IMR-90 (cell line): Measurements from ENCODE around the gene IGF2BP3.

ENCODE experiments used
- CEBPB ChIP-seq: IDR thresholded peaks from 2 replicates; pipeline ENCODE4 v1.6.1; 2012; ENCODE audit warnings: low read depth, low read length, improper control_type of control experiment
- CTCF ChIP-seq: conservative IDR thresholded peaks from 2 replicates; pipeline ENCODE4 v1.5.1; 2012; ENCODE audit warnings: mild to moderate bottlenecking, low read depth, low read length, improper control_type of control experiment
- MAZ ChIP-seq: IDR thresholded peaks from 2 replicates; pipeline ENCODE4 v1.6.1; 2012; ENCODE audit warnings: low read depth, mild to moderate bottlenecking, low read length, improper control_type of control experiment, moderate library complexity, borderline replicate concordance

- no peak for TF ChIP-seq CTCF
- no peak for TF ChIP-seq MAZ
- no peak for TF ChIP-seq CEBPB
Measured at GRCh38 chr7:23350466-23350865, 119.8 kb downstream of the IGF2BP3 start.
